22Rv1 (cell line): ENCODE results near the gene PPP1R2.

ENCODE experiments used
- H3K27ac ChIP-seq: fragments of 450-650 bp; 2 replicates; pipeline ENCODE4 v1.5.1; 2017
- ZFX ChIP-seq: fragments of 450-650 bp; IDR thresholded peaks from 2 replicates; pipeline ENCODE4 v1.6.1; 2017; ENCODE audit warnings: antibody characterized with exemption, borderline replicate concordance
- TF ChIP-seq, protein P1 (sequence below): fragments of 450-650 bp; IDR thresholded peaks from 2 replicates; pipeline ENCODE4 v1.5.1; 2017; ENCODE audit warnings: mild to moderate bottlenecking

The PPP1R2 gene

DNA sequence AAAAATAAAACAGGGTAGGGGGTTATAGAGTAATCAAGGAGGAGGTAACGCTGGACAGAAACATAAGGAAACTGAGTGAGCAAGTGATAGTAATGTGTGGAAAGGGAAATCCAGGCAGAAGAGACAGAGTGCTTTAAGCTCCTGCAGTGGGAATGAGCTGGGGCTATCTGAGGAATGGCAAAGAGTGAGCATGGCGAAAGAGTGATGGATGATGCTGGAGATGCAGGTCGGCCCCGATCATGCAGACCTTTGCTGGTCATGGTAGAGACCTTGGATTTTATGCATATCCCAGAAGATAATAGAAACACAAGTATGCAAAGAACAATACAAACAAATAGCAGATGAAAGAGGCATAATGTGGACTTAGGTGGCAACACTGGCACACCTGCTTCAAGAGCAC lies 74.3 kb downstream of the PPP1R2 start:
- TF ChIP-seq, protein P1, sequence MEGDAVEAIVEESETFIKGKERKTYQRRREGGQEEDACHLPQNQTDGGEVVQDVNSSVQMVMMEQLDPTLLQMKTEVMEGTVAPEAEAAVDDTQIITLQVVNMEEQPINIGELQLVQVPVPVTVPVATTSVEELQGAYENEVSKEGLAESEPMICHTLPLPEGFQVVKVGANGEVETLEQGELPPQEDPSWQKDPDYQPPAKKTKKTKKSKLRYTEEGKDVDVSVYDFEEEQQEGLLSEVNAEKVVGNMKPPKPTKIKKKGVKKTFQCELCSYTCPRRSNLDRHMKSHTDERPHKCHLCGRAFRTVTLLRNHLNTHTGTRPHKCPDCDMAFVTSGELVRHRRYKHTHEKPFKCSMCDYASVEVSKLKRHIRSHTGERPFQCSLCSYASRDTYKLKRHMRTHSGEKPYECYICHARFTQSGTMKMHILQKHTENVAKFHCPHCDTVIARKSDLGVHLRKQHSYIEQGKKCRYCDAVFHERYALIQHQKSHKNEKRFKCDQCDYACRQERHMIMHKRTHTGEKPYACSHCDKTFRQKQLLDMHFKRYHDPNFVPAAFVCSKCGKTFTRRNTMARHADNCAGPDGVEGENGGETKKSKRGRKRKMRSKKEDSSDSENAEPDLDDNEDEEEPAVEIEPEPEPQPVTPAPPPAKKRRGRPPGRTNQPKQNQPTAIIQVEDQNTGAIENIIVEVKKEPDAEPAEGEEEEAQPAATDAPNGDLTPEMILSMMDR, result no peak
- TF ChIP-seq ZFX, result no peak
- H3K27ac ChIP-seq, result no peak overlapping the region

- no peak for TF ChIP-seq ZFX
- TF ChIP-seq, protein P1, result no peak
Measured at GRCh38 chr3:195468391-195468776, 74.7 kb downstream of the PPP1R2 start.

DNA sequence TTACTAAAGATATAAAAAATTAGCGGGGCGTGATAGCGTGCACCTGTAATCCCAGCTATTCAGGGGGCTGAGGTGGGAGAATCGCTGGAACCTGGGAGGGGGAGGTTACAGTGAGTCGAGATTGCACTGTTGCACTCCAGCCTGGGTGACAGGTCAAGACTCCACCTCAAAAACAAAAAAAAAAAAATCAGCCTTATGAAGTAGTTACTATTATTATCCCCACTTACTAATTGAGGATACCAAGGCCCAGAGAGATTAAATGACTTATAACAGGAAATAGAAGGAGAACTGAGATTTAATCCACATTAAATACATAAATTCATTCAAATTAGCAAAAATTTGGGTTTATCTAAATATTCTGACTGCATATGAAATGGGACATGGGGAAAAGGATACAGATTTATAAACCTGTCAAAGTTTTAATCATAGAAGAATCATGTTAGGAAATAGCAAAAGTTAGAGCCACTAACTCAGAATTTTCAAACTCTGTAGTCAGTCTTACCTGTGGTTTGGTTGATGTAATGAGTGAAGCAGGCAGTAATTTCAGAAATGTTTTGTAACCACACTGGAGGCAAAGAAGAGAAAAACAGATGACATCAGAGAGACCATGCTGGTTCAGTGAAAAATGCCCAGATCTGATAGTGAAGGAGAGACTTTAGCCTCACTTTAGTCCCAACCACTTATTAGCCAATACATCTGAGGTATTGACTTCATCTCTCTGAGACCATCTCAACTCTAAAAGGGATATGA lies 75.3 kb downstream of the PPP1R2 start:
- H3K27ac ChIP-seq, result no peak overlapping the region
- TF ChIP-seq ZFX, result no peak
- TF ChIP-seq, protein P1, result no peak

More at GRCh38 chr3:195468391-195468776, 74.7 kb downstream of the PPP1R2 start:
- no peak overlapping the region for H3K27ac ChIP-seq

DNA sequence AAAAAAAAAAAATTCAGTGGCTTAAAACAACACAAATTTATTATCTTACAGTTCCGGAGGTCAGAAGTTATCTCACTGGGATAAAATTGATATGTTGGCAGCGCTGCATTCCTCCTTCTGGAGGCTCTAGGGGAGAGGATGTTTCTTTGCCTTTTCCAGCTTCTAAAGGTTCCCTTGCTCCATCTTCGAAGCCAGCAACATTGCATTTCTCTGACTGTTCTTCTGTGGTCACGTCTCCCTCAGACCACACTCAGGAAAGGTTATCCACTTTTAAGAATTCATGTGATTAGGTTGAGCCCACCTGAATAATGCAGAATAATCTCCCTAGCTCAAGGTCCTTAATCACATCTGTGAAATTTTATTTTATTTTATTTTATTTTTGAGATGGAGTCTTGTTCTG lies 76.9 kb downstream of the PPP1R2 start:
- TF ChIP-seq, protein P1, result no peak
- no peak for TF ChIP-seq ZFX
- no peak overlapping the region for H3K27ac ChIP-seq
